ENCODE results near the gene MYL7. TPM values are rescaled to one million over a fixed set of nuclear protein-coding genes. Genes with fewer than 3 reads are reported as not detected.

The MYL7 gene
- total and polyA plus RNA-seq, 9 of the 15 experiments (the other 6 are each of a cell fraction or from before 2014, with no cell fraction given): not detected

DNA sequence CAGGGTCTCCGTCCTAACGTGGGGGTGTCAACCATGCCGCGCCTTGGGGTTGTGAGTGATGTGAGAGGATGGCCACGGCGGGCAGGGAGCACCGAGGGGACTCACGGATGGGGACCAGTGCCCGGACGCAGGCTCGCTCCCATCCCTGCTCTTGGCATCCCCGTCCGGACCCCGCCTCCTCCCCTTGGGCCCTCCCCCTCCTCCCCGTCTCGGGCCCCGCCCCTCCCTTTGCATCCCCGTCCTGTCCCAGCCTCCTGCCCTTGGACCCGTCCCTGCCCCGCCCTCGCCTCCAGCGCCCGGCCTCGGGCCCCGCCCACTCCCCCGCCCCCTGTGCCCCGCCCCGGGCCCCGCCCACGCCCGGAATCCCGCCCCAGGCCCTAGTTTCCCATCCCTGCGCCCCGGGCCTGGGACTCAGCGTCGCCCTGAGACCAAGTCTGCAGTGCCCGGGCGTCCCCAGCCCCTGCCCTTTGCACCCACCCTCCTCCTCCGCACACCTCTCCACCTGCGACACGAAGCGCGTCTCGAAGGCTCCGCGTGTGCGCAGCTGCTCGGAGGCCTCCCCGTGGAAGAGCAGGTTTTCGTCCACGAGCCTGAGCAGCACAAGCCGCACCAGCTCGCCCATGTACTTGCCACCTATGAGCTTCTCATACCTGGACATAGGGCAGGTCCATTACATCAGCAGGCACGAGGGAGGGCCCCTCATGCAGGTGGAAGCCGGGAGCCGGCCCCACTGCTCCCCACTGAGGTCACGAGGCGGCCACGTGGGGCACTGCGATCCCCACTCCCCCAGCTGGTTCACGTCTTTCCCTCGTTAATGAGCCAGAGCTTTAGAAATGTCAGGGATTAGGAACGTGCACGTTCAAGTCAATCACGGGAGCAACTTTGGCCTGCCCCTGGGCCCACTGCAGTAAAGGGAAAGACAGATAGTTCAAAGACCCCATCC, 5.1 kb upstream of the MYL7 start (continued):
- TF ChIP-seq, protein P1, sequence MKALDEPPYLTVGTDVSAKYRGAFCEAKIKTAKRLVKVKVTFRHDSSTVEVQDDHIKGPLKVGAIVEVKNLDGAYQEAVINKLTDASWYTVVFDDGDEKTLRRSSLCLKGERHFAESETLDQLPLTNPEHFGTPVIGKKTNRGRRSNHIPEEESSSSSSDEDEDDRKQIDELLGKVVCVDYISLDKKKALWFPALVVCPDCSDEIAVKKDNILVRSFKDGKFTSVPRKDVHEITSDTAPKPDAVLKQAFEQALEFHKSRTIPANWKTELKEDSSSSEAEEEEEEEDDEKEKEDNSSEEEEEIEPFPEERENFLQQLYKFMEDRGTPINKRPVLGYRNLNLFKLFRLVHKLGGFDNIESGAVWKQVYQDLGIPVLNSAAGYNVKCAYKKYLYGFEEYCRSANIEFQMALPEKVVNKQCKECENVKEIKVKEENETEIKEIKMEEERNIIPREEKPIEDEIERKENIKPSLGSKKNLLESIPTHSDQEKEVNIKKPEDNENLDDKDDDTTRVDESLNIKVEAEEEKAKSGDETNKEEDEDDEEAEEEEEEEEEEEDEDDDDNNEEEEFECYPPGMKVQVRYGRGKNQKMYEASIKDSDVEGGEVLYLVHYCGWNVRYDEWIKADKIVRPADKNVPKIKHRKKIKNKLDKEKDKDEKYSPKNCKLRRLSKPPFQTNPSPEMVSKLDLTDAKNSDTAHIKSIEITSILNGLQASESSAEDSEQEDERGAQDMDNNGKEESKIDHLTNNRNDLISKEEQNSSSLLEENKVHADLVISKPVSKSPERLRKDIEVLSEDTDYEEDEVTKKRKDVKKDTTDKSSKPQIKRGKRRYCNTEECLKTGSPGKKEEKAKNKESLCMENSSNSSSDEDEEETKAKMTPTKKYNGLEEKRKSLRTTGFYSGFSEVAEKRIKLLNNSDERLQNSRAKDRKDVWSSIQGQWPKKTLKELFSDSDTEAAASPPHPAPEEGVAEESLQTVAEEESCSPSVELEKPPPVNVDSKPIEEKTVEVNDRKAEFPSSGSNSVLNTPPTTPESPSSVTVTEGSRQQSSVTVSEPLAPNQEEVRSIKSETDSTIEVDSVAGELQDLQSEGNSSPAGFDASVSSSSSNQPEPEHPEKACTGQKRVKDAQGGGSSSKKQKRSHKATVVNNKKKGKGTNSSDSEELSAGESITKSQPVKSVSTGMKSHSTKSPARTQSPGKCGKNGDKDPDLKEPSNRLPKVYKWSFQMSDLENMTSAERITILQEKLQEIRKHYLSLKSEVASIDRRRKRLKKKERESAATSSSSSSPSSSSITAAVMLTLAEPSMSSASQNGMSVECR (CRISPR knock-in tag; IDR thresholded peaks at IDR 0.05): no peak
- TF ChIP-seq HNRNPH1 (optimal IDR thresholded peaks at IDR 0.05; ENCODE audit: low read depth, low read length): no peak
- no peak for TF ChIP-seq RHOXF2B (CRISPR knock-in tag; conservative IDR thresholded peaks at IDR 0.05)
- no peak for TF ChIP-seq NFATC3 (IDR thresholded peaks at IDR 0.05)
- no peak for TF ChIP-seq IRF2 (CRISPR knock-in tag; IDR thresholded peaks at IDR 0.05)
- 0 out of 2 replicates have a peak, but pooled peaks have one; percentile 58 for TF ChIP-seq FOXK1 (CRISPR knock-in tag; IDR thresholded peaks at IDR 0.05; ENCODE audit: borderline replicate concordance)
- no peak for TF ChIP-seq SMAD1 (IDR thresholded peaks at IDR 0.05; ENCODE audit: low read depth, low read length, partially characterized antibody)
- no peak for TF ChIP-seq MEF2D (tag; conservative IDR thresholded peaks at IDR 0.05; ENCODE audit: low read depth)
- no peak for TF ChIP-seq MTF1 (CRISPR knock-in tag; IDR thresholded peaks at IDR 0.05; ENCODE audit: borderline replicate concordance)
- TF ChIP-seq KDM2B (CRISPR knock-in tag; IDR thresholded peaks at IDR 0.05): 0 out of 2 replicates have a peak, but pooled peaks have one; percentile 46
- no peak for TF ChIP-seq TCF7L2 (IDR thresholded peaks at IDR 0.05; ENCODE audit: low read depth, low read length)
- TF ChIP-seq DLX4 (CRISPR knock-in tag; IDR thresholded peaks at IDR 0.05): no peak
- no peak for TF ChIP-seq ZFP36 (IDR thresholded peaks at IDR 0.05; ENCODE audit: low read depth, low read length, partially characterized antibody)
- TF ChIP-seq ZBTB12 (CRISPR knock-in tag; IDR thresholded peaks at IDR 0.05): no peak
- TF ChIP-seq TOE1 (IDR thresholded peaks at IDR 0.05; ENCODE audit: borderline replicate concordance): no peak
- 0 out of 2 replicates have a peak, but pooled peaks have one; percentile 69 for TF ChIP-seq TOE1 (CRISPR knock-in tag; IDR thresholded peaks at IDR 0.05; ENCODE audit: borderline replicate concordance, low read depth)
- TF ChIP-seq SP1 (CRISPR knock-in tag; IDR thresholded peaks at IDR 0.05): 0 out of 2 replicates have a peak, but pooled peaks have one; percentile 40
- peak; percentile 53; the same call in 1 of the 2 replicates for TF ChIP-seq USF1 (CRISPR knock-in tag; IDR thresholded peaks at IDR 0.05)
- no peak for TF ChIP-seq MCM5 (IDR thresholded peaks at IDR 0.05; ENCODE audit: low read depth)
